ENCODE data around the gene CHDH. TPM values are rescaled to one million over a fixed set of nuclear protein-coding genes. Genes with fewer than 3 reads are reported as not detected.
A peak's percentile ranks its signal among the peaks of the same experiment; 100 is the strongest.

CHDH gene, protein sequence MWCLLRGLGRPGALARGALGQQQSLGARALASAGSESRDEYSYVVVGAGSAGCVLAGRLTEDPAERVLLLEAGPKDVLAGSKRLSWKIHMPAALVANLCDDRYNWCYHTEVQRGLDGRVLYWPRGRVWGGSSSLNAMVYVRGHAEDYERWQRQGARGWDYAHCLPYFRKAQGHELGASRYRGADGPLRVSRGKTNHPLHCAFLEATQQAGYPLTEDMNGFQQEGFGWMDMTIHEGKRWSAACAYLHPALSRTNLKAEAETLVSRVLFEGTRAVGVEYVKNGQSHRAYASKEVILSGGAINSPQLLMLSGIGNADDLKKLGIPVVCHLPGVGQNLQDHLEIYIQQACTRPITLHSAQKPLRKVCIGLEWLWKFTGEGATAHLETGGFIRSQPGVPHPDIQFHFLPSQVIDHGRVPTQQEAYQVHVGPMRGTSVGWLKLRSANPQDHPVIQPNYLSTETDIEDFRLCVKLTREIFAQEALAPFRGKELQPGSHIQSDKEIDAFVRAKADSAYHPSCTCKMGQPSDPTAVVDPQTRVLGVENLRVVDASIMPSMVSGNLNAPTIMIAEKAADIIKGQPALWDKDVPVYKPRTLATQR
- total RNA-seq (2014; rRNA removed; shearing (Covaris generic)) (0.03 and 0.10 TPM in 2 replicates), total RNA-seq (2022) (1.4 and 2.3 TPM in 2 replicates), Bru-seq, nascent RNA (percentile 30 among the genes with signal in this experiment), BruChase-seq, experiment 1, labeled RNA remaining after a 6-hour chase (percentile 32 among the genes with signal in this experiment), BruChase-seq, experiment 2, labeled RNA remaining after a 2-hour chase (percentile 32 among the genes with signal in this experiment)
- long read RNA-seq, partial matches to known transcripts = 0 of 3 reads
- long read RNA-seq, other reads (novel, unspliced or antisense) = 3 of 3 reads

- DNase-seq (ENCODE audit: low spot score) = peak; percentile 12
- Histone ChIP-seq H3K9me2 (ENCODE audit: insufficient read depth, low read length) (no peaks in the 10 kb centered on the region), H3K27ac (ENCODE audit: low read depth, low read length, poor library complexity, severe bottlenecking) (no peak within 1 kb of the TSS), H3K4me1 (ENCODE audit: insufficient read depth, low read length, poor library complexity, severe bottlenecking) (peaks cover 15% of the 10 kb centered on the region), H3K9me3 (ENCODE audit: low read length) (no peaks in the 10 kb centered on the region), H3K4me2 (ENCODE audit: low read length) (peak within 1 kb of the TSS; percentile 60), H3K4me3 (ENCODE audit: low read depth, low read length, poor library complexity, severe bottlenecking) (peak within 1 kb of the TSS; percentile 54), H2AFZ (ENCODE audit: low read length) (no peak within 1 kb of the TSS; the same call in 1 of the 2 replicates), H3K36me3 (ENCODE audit: insufficient read depth, low read length) (no peaks in the 10 kb centered on the region), H4K20me1 (ENCODE audit: insufficient read depth, low read length) (no peaks in the 10 kb centered on the region), H3K79me2 (ENCODE audit: insufficient read depth, low read depth, low read length) (no peaks in the 10 kb centered on the region)
- TF ChIP-seq EZH2phosphoT487 (IDR thresholded peaks at IDR 0.05; ENCODE audit: borderline replicate concordance, low read depth, low read length) = no peak
- no peak for TF ChIP-seq CTCF (conservative IDR thresholded peaks at IDR 0.05; ENCODE audit: low read length)
- POLR2A ChIA-PET = interaction anchor here (0.6 to 1.4 kb wide), 5 partner anchors 7 to 58 kb away, joined by 3 read pairs; no protein-coding TSS in a partner anchor
- no TSS peak for BruUV-seq (replicated peaks)
- intact Hi-C loops (cut with micrococcal nuclease; ENCODE audit: unreplicated experiment) = no loop called here
- CTCF ChIA-PET (ENCODE audit: unreplicated experiment) = no interaction called here
Measured at GRCh38 chr3:53846134-53846850, at the start of gene CHDH, which contains the start of gene IL17RB. Gene CHDH, minus strand, starts transcription at chr3:53846419. Its CDS starts 22,411 bp downstream, at chr3:53824008. Gene IL17RB, plus strand, starts transcription at chr3:53846568. Its CDS starts 21 bp downstream, at chr3:53846589.

- H3K36me3 ChIP-seq (ENCODE audit: insufficient read depth, low read length) = peaks cover 17% of the 10 kb centered on the region
- peak overlapping the region; percentile 94 for H2AFZ ChIP-seq (ENCODE audit: low read length)
- POLR2A ChIA-PET = interaction anchor here (0.7 to 2.6 kb wide), 3 partner anchors 9 to 643 kb away, joined by 3 to 15 read pairs (median 3); partner anchors contain the start of gene ACTR8
- peak overlapping the region; percentile 92 for H3K4me3 ChIP-seq (ENCODE audit: low read depth, low read length, poor library complexity, severe bottlenecking)
- peaks cover 21% of the 10 kb centered on the region for H3K4me1 ChIP-seq (ENCODE audit: insufficient read depth, low read length, poor library complexity, severe bottlenecking)
- BruUV-seq (replicated peaks) = TSS peak; percentile 99
- TF ChIP-seq EZH2phosphoT487 (IDR thresholded peaks at IDR 0.05; ENCODE audit: borderline replicate concordance, low read depth, low read length) (no peak), CTCF (conservative IDR thresholded peaks at IDR 0.05; ENCODE audit: low read length) (no peak)
- peak overlapping the region; percentile 45 for H3K27ac ChIP-seq (ENCODE audit: low read depth, low read length, poor library complexity, severe bottlenecking)
- H3K9me2 ChIP-seq (ENCODE audit: insufficient read depth, low read length) = no peaks in the 10 kb centered on the region
- no peak for DNase-seq (ENCODE audit: low spot score)
- H3K4me2 ChIP-seq (ENCODE audit: low read length) = peak overlapping the region; percentile 67
- no peaks in the 10 kb centered on the region for H3K9me3 ChIP-seq (ENCODE audit: low read length)
- CTCF ChIA-PET (ENCODE audit: unreplicated experiment) = no interaction called here
- intact Hi-C loops (cut with micrococcal nuclease; ENCODE audit: unreplicated experiment) = loop anchor here (5.0 kb wide), 1 partner anchor 545 kb away; the partner anchor contains the start of gene DCP1A
- peaks cover 26% of the 10 kb centered on the region for H3K79me2 ChIP-seq (ENCODE audit: insufficient read depth, low read depth, low read length)
- no peaks in the 10 kb centered on the region for H4K20me1 ChIP-seq (ENCODE audit: insufficient read depth, low read length)
Measured at GRCh38 chr3:53892286-53892637, 46.0 kb upstream of the CHDH start.
